HTERT RPE-1 (cell line): Measurements from ENCODE around the gene RPS5.
"Not testable (repeated sequence)": the region's sequence is repeated elsewhere in the genome, so short reads cannot be mapped to it uniquely, and the experiment has no call there.

ENCODE experiments used
- in situ Hi-C: fragments of 300-500 bp; cut with MboI; formaldehyde crosslinking; loops from 4 replicates; pipeline ENCODE4 v1.14.3; 2020; ENCODE audit warnings: low sequenced_read_pairs

Gene RPS5

DNA sequence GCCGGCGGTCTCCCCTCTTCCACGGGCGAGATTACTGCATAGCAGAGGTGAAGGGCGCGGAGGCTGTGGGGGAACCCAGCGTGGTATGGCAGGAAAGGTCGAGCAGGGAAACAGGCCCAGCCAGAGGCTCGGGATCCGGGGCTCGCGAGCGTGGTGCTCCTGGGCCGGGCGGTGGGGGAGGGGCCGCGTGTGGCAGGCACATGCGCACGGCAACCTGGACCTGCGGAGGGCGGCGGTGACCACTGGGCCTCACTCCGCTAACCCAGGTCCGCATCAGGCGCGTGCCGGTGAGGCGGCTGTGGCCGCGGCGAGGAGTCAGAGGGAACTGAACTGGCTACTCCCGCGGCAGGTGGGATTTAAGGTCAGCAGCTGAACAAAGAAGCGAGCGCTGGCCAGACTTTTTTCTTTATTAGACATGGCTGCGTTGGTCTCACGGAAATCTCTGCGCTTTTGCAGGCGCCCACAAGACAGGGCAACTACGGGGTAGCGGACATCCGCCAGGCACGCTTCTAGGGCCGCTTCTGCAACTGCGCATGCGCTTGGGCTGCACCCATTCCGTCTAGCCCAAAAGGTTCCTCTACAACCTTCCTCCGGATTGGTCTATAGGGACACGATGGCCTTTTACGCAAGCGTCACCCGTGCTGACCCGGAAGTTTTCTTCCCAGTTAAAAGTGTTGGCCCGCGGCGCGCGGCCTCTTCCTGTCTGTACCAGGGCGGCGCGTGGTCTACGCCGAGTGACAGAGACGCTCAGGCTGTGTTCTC lies at the start of gene RPS5:
RPS5 (plus strand) TSS at position 694 of the 762 bp plus-strand sequence. CDS start 869 bp downstream, outside the sequence.
- in situ Hi-C loops = no loop called here

DNA sequence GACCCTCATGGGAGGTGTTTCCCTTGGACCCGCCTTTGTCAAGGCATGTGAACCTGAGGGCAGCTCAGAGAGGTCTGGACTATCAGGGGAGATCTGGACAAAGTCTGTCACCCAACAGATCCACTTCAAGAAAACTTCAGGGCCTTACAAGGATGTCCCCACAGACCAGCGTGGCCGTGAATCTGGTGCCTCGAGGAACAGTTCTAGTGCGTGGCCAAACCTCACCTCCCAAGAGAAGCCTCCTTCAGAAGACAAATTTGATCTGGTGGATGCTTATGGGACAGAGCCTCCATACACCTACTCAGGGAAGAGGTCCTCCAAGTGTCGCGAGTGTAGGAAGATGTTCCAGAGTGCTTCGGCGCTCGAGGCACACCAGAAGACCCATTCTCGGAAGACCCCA lies 48.7 kb upstream of the RPS5 start:
- in situ Hi-C loops = no loop called here

DNA sequence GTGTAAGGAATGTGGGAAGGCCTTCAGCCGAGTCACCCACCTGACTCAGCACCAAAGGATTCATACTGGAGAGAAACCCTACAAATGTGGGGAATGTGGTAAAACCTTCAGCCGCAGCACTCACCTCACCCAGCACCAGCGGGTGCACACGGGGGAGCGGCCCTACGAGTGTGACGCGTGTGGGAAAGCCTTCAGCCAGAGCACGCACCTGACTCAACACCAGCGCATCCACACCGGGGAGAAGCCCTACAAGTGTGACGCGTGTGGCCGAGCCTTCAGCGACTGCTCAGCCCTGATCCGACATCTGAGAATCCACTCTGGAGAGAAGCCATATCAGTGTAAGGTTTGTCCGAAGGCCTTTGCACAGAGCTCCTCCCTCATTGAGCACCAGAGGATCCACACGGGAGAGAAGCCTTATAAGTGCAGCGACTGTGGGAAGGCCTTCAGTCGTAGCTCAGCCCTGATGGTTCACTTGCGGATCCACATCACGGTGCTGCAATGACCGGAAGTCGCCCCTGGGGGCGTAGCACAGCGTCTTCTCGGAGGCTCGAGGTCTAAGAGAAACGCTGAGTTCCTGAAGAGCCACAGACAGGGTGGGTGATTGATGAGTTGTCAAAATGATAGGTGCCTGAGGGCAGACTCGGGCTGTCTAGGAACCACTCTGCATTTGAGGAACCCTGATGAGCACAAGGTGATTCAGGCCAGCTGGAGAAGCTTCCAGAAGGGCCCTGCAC lies 48.1 kb upstream of the RPS5 start:
- in situ Hi-C loops = no loop called here

DNA sequence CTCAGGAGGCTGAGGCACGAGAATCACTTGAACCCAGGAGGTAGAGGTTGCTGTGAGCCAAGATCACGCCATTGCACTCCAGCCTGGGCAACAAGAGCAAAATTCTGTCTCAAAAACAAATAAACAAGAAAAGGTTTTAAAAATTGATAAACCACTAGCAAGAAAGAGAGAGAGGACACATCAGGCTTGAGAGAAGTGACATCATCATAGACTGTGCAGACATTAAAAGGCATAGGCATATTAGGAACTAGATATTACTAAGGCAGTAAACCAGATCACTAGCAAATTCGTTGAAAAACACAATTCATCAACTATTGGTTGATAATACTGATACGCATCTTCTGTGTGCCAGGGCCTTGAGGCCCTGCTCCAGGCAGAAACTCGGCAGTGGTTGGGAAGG lies 41.5 kb upstream of the RPS5 start:
- in situ Hi-C loops = no loop called here

DNA sequence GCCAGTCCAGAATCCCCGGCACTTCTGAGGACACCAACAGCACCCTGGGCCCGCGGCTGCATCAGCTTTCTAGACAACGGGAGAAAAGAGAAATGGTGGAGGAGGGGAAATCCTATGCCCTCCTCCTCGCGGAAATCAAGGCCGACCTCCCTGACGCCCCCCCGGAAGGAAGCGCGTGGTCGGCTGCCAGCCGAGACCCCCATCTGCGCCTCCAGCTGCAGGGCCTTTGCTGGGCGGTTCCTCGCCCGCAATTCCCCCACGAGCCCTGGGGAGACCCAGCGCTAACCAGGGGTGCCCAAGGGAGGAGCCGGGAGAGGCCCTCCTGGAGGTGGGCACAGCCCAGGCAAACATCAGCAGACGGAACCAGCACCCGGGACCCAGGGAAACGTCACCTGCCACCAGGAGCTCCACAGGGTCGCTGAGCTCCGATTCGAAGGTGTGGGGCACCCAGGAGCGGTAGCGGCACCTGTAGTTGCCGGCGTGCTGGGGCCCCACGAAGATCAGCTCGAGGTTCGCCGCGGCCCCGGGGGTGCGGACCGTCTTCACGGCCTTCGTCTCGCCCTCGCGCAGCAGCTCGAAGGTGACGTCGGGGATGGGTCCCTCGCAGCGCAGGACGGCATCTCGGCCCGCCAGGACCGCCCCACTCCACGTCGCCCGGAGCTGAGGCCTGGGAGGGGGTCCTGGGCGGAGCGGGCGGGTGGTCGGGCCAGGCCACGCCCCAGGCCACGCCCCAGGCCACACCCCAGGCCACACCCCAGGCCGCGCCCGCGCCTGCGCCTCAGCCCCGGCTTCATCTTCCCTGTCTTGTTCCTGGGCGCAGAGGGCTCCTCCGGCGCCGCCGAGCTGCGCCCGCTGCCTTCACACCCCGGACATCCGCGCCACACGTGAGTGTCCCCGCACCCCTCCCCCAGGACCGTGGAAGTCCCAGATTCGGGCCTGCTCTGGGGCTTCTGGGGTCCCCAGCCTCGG lies 39.8 kb upstream of the RPS5 start:
- in situ Hi-C loops = no loop called here

DNA sequence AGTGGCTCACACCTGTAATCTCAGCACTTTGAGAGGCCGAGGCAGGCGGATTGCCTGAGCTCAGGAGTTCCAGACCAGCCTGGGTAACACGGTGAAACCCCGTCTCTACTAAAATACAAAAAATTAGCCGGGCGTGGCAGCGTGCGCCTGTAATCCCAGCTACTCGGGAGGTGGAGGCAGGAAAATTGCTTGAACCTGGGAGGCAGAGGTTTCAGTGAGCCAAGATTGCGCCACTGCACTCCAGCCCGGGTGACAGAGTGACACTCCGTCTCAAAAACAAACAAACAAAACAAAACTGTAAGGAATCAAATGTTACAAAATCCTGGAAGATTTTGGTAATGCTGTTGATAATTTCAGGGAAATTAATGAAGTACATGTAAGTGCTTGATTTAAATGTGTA lies 39.0 kb upstream of the RPS5 start:
- in situ Hi-C loops = not testable (repeated sequence)

DNA sequence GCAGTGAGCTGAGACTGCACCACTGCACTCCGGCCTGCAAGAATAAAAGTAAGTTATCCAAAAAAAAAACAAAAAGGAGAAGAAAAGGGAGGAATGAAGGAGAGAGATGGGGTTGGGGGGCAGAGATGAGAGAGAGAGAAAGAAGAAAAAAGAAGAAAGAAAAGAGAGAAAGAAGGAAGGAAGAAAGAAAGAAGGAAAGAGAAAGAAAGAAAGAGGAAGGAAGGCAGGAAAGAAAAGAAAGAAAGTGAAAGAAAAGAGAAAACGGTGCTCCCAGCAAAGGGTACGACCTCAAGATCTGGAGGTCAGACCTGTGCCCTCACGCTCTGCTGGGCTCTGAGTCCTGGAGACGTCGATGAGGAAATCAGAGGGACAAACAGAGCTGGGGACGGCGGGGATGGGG lies 37.5 kb upstream of the RPS5 start:
- in situ Hi-C loops = no loop called here

DNA sequence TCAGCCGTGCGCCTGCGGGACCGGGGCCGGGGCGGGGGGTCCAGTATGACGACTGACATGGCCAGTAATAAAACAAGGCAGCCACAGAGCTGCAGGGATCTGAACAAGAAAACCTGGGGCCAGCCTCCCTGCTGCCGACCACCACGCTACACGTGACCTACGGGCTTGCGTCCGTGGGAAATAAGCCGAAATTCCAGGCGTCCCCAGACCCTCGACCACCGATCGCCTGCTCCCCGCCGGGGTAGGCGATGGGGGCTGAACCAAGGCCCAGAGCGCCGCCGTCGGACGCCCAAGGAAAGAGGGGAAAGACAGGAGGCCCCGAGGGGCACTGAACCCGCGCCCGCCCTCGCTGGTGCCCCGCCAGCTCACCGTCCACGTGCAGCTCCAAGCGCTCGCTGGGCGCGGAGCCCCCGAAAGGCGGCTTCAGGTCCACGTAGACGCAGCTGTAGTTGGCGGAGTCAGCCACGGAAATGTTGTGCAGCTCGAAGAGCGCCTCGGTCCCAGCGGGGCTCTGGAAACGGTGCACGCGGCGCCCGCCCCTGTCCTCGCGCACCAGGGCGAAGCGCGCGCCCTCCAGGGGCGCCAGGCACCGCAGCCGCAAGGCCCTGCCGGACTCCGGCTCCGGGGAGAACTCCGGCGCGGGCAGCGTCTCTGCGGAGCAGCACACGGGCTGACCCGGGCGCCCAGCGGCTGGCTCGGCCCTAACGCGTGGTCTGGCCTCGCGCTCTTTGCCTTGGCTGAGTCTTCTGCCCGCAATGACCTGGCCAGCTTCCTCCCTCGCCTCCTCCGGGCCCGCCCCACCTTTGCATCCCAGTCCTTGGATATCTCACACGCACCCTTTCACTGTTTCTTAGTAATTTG lies 36.8 kb upstream of the RPS5 start:
- in situ Hi-C loops = no loop called here

DNA sequence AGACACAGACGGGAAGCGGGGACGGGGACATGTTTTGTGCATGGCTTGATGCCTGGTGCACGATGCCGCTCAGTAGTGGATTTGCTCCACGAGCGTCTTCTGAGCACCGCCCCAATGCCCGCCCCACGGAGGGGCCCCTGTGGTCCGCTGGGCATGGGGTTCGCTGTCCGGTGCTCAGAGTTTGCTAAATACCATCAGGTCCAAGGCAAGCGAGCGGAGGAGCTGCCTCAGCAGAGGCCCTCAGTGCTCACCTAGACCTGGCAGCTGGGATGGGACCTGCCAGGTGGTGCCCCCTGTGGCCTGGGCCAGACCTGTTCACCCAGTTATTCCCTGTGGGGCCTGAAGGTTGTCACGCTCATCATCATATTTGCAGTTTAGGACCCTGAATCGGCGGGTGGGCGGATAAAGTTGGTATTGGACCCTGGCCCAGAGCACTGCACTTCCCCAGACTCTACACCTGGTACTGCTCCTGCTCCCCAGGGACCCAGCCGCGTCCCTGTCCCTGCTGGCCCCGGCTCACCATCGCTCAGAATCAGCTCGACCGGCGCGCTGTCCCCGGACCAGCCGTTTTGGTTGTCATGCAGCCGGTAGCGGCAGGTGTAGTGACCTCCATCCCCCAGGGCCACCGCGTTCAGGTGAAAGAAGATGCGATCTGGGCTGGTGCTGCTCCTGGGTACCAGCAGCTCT lies 36.1 kb upstream of the RPS5 start:
- in situ Hi-C loops = no loop called here

DNA sequence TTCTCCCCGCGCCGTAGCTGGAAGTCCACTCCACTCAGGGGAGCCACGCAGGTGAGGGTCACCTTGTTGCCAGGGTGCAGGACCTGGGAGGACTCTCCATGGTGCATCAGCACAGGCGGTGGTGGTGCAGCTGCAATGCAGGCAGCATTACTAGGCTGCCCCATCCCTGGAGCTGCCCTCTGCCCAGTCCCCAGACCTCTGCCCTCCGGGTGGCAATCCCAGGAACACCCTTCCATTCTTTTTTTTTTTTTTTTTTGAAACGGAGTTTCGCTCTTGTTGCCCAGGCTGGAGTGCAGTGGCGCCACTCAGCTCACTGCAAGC lies 35.6 kb upstream of the RPS5 start:
- in situ Hi-C loops = no loop called here

DNA sequence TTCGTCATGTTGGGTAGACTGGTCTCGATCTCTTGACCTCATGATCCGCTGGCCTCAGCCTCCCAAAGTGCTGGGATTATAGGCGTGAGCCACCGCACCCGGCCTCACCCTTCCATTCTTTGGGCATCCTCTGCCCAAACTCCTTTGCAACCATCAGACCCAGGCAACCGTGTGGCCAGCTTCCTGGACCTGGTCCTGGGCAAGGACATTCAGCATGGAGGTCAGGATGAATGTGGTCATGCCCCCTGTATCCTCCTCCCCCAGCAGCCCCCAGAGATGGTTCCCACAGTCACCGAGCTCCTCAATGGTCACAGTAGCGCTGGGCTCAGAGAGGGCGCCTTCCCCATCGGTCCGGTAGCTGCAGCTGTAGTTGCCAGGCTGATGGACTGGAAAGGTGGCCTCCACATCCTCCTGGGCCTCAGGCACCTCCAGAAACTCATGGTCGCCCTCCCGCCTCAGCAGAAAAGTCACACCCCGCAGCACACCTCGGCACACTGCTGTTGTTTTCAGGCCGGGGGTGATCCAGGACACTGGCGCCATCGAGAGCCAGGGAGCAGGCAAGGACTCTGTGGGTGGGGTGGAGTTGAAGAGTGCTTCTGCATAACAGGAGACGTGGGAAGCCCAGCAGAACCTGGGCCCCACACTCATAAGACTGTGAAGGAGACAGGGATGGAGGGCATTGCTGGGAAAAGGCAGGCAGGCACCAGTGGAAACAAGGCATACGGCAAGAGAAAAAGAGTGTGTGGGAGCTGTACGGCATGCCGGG lies 34.9 kb upstream of the RPS5 start:
- in situ Hi-C loops = no loop called here

DNA sequence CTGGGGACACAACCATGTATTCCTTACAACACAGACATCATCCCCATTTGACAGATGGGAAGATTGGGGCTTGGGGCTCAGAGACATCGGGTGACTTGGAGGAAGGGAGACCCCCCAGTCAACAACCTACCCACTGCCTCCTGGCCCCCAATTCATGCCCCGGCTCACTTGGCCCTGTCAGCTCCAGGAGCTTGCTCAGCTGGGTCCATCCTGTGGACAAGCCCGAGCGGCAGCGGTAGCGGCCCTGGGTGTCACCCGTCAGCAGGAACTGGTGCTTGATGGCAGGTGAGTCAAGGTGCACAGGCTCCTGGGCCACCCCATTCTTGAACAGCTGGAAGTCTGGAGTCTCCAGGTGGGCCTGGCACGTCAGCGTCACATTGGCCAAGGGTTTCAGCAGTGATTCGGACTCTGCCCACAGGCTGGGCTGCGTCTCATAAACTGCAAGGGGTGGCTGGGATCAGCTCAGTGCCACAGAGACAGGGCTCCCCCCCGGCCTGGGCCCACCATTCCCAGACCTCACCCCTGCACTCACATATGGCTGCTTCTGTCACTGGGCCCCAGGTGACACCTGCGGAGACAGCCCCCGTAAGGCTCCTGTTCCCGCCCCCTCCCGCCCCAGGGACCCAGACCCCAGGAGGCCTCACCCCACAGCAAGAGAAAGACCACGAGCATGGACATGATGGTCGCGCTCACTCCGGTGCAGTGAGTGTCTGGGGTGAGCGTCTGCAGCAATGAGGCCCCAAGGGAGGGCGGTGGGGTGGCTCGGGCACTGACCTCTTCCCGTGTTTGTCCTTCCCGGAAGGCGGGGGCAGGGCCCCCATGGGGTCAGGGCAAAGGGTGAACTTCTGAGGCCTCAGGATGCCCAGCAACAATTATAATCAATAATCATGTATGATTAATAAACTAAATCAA lies 34.1 kb upstream of the RPS5 start, which contains the start of gene A1BG:
A1BG (minus strand) TSS at position 733 of the 912 bp plus-strand sequence; CDS start at position 678, 55 bp downstream.
- in situ Hi-C loops = no loop called here

DNA sequence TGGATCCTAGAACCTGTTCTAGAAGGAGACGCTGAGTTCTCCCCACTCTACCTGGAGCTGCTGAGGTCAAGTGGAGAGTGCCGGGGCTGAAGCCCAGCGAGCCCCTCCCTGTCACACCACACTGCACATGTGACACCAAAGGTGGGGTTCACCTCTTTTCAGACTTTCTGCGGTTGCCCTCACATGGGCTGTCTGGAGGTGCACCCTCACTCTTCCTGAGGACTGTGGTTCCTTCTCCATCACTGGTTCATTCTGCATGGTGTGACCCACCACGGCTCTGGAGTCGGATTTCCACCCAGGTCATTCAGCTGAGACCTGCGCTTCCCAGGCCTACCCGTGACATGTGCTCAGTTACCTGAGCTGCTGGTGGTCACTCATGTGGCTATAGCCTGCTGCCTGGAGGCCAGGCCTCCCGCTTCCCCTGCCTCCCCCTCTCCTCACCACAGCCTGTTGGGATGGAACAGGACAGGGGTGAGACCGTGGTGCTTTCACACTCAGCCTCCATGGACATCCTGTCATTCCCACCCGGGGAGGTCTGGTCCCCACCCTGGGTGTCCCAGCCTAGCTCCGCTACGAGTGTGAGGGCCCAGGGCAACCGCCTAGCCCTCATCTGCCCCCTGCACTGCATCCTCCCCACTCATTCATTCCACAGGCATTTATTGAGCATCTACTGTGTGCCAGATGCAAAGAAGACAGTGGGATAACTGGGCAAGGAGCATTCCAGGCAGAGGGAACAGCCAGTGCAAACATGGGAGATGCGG lies 33.2 kb upstream of the RPS5 start:
- in situ Hi-C loops = no loop called here

DNA sequence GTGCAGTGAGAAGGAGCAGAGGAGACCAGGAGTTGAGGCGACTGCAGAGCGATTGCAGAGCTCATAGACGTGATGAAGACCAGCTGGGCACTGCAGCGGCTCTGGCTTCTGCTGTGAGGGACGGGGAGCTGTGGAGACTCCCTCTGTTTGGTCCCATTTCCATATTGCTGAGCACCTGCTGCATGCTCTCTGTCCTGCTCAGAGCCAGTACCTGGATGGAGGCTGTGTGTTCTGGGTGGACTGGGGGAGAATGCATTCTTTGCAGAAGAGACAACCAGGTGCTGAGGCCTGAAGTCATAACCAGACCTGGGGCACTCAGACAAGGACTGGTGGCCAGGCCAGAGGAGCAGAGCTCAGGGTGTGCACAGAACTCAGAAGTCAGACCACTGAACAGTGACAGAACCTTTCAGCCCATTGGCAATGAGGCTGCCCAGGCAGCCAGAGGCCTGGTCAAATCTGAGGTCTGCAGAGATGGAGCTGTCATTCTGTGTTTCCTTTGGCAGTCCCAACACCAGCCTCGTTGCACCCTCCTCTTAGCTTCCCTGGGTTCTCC lies 32.5 kb upstream of the RPS5 start:
- in situ Hi-C loops = no loop called here

DNA sequence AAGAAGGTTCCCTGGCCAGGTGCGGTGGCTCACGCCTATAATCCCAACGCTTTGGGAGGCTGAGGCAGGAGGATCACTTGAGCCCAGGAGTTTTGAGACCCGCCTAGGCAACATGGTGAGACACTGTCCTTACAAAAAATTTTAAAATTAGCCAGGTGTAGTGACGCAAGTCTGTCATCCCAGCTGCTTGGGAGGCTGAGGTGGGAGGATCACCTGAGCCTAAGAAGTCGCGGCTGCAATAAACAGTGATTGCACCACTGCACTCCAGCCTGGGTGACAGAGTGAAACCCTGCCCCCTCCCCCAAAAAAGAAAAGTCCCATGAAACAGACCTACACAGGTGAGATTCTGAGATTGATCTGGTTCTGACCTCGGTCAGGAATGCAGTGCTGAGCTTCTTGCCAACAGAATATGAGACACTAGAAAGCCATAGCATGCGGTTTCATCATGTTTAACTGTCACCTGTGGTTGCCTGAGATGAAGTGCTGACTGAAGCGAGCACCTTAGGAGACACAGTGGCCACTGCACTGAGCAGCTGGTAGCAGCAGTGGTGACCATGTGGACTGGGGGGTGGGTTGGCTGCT lies 31.8 kb upstream of the RPS5 start:
- in situ Hi-C loops = no loop called here

DNA sequence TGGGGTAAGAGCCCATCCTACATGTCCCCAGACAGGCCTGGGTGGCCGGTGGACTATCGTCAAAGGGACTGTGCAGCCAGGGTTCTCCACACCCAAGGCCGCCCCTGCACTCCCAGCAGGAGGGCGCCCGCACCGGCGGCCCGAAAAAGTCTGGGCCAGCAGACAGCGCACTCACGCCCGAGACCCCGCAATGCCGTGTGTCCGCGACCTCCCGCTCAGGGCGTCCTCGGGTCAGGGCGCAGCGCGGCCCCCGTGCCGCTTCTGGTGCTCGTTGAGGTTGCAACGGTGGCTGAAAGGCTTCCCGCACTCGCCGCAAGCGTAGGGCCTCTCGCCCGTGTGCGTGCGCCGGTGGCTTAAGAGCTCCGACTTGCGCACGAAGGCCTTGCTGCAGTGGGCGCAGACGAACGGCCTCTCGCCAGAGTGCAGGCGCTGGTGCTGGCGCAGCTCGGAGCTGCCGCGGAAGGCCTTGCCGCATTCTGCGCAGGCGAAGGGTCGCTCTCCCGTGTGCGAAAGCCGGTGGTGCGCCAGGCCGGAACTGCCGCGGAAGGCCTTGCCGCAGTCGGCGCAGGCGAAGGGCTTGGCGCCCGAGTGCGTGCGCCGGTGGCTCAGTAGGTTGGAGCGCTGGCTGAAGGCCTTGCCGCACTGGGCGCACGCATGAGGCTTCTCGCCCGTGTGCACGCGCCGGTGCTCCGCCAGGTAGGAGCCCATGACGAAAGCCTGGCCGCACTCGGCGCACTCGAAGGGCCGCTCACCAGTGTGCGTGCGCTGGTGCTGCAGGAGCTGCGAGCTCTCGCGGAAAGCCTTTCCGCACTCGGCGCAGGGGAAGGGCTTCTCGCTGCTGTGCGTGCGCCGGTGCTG lies 30.9 kb upstream of the RPS5 start:
- in situ Hi-C loops = no loop called here
